Measurements from ENCODE around the gene DLK1.

GRCh38 chr14:100770605-100771120, 44.0 kb downstream of the DLK1 start:
- TF ChIP-seq POLR2A (IDR thresholded peaks at IDR 0.05) (no peak), POLR2AphosphoS5 (IDR thresholded peaks at IDR 0.05) (no peak), EP300 (IDR thresholded peaks at IDR 0.05) (no peak)
- TF ChIP-seq, protein P1, sequence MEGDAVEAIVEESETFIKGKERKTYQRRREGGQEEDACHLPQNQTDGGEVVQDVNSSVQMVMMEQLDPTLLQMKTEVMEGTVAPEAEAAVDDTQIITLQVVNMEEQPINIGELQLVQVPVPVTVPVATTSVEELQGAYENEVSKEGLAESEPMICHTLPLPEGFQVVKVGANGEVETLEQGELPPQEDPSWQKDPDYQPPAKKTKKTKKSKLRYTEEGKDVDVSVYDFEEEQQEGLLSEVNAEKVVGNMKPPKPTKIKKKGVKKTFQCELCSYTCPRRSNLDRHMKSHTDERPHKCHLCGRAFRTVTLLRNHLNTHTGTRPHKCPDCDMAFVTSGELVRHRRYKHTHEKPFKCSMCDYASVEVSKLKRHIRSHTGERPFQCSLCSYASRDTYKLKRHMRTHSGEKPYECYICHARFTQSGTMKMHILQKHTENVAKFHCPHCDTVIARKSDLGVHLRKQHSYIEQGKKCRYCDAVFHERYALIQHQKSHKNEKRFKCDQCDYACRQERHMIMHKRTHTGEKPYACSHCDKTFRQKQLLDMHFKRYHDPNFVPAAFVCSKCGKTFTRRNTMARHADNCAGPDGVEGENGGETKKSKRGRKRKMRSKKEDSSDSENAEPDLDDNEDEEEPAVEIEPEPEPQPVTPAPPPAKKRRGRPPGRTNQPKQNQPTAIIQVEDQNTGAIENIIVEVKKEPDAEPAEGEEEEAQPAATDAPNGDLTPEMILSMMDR (IDR thresholded peaks at IDR 0.05), result no peak

Measured in sigmoid colon (tissue), 4 donors.